Measurements from ENCODE around the gene MARCHF11. TPM values are rescaled to one million over a fixed set of nuclear protein-coding genes. Genes with fewer than 3 reads are reported as not detected.

MARCHF11 gene
- total and polyA plus RNA-seq, 2 of the 8 experiments (the other 6 are each of a cell fraction or from before 2014, with no cell fraction given) = 0.27 to 0.82 TPM

DNA sequence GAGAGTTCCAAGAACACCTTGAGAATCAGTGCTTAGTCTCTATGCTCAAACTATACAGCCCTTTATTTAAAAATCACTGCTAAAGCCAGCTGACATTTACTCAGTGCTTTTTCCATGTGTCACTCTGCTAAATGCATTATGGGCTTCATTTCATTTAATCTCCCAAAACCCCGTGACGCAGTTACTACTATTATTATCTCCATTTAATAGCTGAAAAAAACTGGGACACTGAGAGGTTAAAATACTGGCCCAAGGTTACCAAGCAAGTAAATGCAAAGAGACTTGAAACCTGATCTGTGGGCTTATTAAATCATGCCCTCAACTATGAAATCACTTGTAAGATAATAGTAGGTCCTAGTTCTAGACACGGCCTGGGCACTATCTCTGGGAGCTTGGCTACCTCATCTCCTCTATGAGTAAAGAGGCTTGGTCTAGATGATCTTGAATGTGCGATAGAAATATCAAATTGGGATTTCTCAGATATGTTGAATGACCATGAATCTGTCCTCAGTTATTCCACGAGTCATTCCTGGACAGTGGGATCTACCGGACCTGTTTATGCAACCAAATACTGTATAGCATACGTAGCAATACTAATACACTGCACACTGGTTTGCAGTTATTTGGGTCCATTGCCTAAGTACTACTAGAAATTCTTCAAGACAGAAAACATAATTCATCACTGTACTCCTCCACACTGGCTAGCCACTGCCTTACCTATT is 32.3 kb downstream of the MARCHF11 start (continued):
- TF ChIP-seq, protein P1, sequence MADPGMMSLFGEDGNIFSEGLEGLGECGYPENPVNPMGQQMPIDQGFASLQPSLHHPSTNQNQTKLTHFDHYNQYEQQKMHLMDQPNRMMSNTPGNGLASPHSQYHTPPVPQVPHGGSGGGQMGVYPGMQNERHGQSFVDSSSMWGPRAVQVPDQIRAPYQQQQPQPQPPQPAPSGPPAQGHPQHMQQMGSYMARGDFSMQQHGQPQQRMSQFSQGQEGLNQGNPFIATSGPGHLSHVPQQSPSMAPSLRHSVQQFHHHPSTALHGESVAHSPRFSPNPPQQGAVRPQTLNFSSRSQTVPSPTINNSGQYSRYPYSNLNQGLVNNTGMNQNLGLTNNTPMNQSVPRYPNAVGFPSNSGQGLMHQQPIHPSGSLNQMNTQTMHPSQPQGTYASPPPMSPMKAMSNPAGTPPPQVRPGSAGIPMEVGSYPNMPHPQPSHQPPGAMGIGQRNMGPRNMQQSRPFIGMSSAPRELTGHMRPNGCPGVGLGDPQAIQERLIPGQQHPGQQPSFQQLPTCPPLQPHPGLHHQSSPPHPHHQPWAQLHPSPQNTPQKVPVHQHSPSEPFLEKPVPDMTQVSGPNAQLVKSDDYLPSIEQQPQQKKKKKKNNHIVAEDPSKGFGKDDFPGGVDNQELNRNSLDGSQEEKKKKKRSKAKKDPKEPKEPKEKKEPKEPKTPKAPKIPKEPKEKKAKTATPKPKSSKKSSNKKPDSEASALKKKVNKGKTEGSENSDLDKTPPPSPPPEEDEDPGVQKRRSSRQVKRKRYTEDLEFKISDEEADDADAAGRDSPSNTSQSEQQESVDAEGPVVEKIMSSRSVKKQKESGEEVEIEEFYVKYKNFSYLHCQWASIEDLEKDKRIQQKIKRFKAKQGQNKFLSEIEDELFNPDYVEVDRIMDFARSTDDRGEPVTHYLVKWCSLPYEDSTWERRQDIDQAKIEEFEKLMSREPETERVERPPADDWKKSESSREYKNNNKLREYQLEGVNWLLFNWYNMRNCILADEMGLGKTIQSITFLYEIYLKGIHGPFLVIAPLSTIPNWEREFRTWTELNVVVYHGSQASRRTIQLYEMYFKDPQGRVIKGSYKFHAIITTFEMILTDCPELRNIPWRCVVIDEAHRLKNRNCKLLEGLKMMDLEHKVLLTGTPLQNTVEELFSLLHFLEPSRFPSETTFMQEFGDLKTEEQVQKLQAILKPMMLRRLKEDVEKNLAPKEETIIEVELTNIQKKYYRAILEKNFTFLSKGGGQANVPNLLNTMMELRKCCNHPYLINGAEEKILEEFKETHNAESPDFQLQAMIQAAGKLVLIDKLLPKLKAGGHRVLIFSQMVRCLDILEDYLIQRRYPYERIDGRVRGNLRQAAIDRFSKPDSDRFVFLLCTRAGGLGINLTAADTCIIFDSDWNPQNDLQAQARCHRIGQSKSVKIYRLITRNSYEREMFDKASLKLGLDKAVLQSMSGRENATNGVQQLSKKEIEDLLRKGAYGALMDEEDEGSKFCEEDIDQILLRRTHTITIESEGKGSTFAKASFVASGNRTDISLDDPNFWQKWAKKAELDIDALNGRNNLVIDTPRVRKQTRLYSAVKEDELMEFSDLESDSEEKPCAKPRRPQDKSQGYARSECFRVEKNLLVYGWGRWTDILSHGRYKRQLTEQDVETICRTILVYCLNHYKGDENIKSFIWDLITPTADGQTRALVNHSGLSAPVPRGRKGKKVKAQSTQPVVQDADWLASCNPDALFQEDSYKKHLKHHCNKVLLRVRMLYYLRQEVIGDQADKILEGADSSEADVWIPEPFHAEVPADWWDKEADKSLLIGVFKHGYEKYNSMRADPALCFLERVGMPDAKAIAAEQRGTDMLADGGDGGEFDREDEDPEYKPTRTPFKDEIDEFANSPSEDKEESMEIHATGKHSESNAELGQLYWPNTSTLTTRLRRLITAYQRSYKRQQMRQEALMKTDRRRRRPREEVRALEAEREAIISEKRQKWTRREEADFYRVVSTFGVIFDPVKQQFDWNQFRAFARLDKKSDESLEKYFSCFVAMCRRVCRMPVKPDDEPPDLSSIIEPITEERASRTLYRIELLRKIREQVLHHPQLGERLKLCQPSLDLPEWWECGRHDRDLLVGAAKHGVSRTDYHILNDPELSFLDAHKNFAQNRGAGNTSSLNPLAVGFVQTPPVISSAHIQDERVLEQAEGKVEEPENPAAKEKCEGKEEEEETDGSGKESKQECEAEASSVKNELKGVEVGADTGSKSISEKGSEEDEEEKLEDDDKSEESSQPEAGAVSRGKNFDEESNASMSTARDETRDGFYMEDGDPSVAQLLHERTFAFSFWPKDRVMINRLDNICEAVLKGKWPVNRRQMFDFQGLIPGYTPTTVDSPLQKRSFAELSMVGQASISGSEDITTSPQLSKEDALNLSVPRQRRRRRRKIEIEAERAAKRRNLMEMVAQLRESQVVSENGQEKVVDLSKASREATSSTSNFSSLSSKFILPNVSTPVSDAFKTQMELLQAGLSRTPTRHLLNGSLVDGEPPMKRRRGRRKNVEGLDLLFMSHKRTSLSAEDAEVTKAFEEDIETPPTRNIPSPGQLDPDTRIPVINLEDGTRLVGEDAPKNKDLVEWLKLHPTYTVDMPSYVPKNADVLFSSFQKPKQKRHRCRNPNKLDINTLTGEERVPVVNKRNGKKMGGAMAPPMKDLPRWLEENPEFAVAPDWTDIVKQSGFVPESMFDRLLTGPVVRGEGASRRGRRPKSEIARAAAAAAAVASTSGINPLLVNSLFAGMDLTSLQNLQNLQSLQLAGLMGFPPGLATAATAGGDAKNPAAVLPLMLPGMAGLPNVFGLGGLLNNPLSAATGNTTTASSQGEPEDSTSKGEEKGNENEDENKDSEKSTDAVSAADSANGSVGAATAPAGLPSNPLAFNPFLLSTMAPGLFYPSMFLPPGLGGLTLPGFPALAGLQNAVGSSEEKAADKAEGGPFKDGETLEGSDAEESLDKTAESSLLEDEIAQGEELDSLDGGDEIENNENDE (IDR thresholded peaks at IDR 0.05; ENCODE audit: insufficient replicate concordance, low read length) = no peak
- TF ChIP-seq SRF (IDR thresholded peaks at IDR 0.05; ENCODE audit: low read depth, low read length) (no peak), HDAC6 (IDR thresholded peaks at IDR 0.05; ENCODE audit: low read depth, low read length) (no peak), SAP30 (IDR thresholded peaks at IDR 0.05; ENCODE audit: insufficient read depth, insufficient replicate concordance, low read length) (no peak), POLR2A (IDR thresholded peaks at IDR 0.05; ENCODE audit: control extremely low read depth in 1 of 2, low read depth in 2 of 2, low read length in 2 of 2) (no peak), CEBPB (IDR thresholded peaks at IDR 0.05; ENCODE audit: low read depth, low read length) (no peak), POLR2AphosphoS5 (IDR thresholded peaks at IDR 0.05; ENCODE audit: low read depth, low read length) (no peak), BRCA1 (IDR thresholded peaks at IDR 0.05; ENCODE audit: low read depth, low read length) (no peak)
- TF ChIP-seq, protein P2, sequence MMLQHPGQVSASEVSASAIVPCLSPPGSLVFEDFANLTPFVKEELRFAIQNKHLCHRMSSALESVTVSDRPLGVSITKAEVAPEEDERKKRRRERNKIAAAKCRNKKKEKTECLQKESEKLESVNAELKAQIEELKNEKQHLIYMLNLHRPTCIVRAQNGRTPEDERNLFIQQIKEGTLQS (IDR thresholded peaks at IDR 0.05; ENCODE audit: insufficient read depth, low read depth, low read length) = no peak
- TF ChIP-seq, protein P3, sequence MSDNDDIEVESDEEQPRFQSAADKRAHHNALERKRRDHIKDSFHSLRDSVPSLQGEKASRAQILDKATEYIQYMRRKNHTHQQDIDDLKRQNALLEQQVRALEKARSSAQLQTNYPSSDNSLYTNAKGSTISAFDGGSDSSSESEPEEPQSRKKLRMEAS (IDR thresholded peaks at IDR 0.05) = no peak

Data from H1 (cell line).